Neural progenitor cell (in vitro differentiated cells): ENCODE measurements around the gene RREB1. TPM values are rescaled to one million over a fixed set of nuclear protein-coding genes. Genes with fewer than 3 reads are reported as not detected.

ENCODE experiments used
- DNase-seq: peaks from one replicate; pipeline ENCODE4 v3.0.0-alpha.2; 2016; ENCODE audit warnings: low spot score
- H2AFZ ChIP-seq: fragments of 200-600 bp; sonication (generic); replicated peaks from 2 replicates; pipeline ENCODE4 v1.6.1; 2016; ENCODE audit warnings: antibody characterized with exemption
- H3F3A ChIP-seq: fragments of 200-600 bp; sonication (generic); 2 replicates; pipeline ENCODE4 v1.6.1; 2016; ENCODE audit warnings: antibody characterized with exemption, low read depth
- H3K27ac ChIP-seq: fragments of 200-600 bp; sonication (generic); 2 replicates; pipeline ENCODE4 v1.5.1; 2016; ENCODE audit warnings: mild to moderate bottlenecking
- H3K27me3 ChIP-seq: fragments of 200-600 bp; sonication (generic); 2 replicates; pipeline ENCODE4 v1.6.1; 2016; ENCODE audit warnings: mild to moderate bottlenecking, moderate library complexity
- H3K36me3 ChIP-seq: fragments of 200-600 bp; sonication (generic); 2 replicates; pipeline ENCODE4 v1.5.1; 2016
- H3K4me1 ChIP-seq: fragments of 200-600 bp; sonication (generic); 2 replicates; pipeline ENCODE4 v1.6.1; 2016; ENCODE audit warnings: mixed run types
- H3K4me2 ChIP-seq: fragments of 200-600 bp; sonication (generic); 2 replicates; pipeline ENCODE4 v1.6.1; 2016
- H3K4me3 ChIP-seq: fragments of 200-600 bp; sonication (generic); 2 replicates; pipeline ENCODE4 v1.5.1; 2016
- H3K79me2 ChIP-seq: fragments of 200-600 bp; sonication (generic); 2 replicates; pipeline ENCODE4 v1.6.1; 2016; ENCODE audit warnings: low read depth
- H3K9ac ChIP-seq: fragments of 200-600 bp; sonication (generic); 2 replicates; pipeline ENCODE4 v1.6.1; 2016
- H3K9me3 ChIP-seq: fragments of 200-600 bp; sonication (generic); 2 replicates; pipeline ENCODE4 v1.5.1; 2016; ENCODE audit warnings: low read depth
- H4K20me1 ChIP-seq: fragments of 200-600 bp; sonication (generic); 2 replicates; pipeline ENCODE4 v1.6.1; 2016; ENCODE audit warnings: low read depth
- H3K27ac Mint-ChIP-seq: 3 replicates; pipeline ENCODE4 v1.8.0; 2021; ENCODE audit warnings: mixed read lengths
- H3K27me3 Mint-ChIP-seq: 2 replicates; pipeline ENCODE4 v1.8.0; 2022; ENCODE audit warnings: low read depth, mild to moderate bottlenecking, inconsistent platforms, moderate library complexity, mixed read lengths; ENCODE audit not compliant: insufficient read depth
- H3K36me3 Mint-ChIP-seq: 3 replicates; pipeline ENCODE4 v1.8.0; 2021; ENCODE audit warnings: mixed read lengths
- H3K4me1 Mint-ChIP-seq: 3 replicates; pipeline ENCODE4 v1.8.0; 2021; ENCODE audit warnings: mixed read lengths
- H3K4me3 Mint-ChIP-seq: 3 replicates; pipeline ENCODE4 v1.8.0; 2021; ENCODE audit warnings: mild to moderate bottlenecking, moderate library complexity, mixed read lengths
- H3K9me3 Mint-ChIP-seq: 3 replicates; pipeline ENCODE4 v1.8.0; 2020; ENCODE audit warnings: mixed read lengths
- EZH2 ChIP-seq: fragments of 200-600 bp; sonication (generic); IDR thresholded peaks from 2 replicates; pipeline ENCODE4 v1.6.1; 2017; ENCODE audit warnings: antibody characterized with exemption, mild to moderate bottlenecking, moderate library complexity
- EZH2phosphoT487 ChIP-seq: fragments of 200-600 bp; sonication (generic); IDR thresholded peaks from 2 replicates; pipeline ENCODE4 v1.6.1; 2017; ENCODE audit warnings: antibody characterized with exemption
- total RNA-seq: library from RNA; depleted of rRNA; stranded (reverse); fragments of >200 nt; gene quantifications from 2 replicates; pipeline ENCODE4 v1.2.3, GENCODE V29; 2015; ENCODE audit warnings: low replicate concordance
- TF ChIP-seq, protein P1 (sequence below): fragments of 200-600 bp; sonication (generic); IDR thresholded peaks from 2 replicates; pipeline ENCODE4 v1.5.1; 2017; ENCODE audit warnings: antibody characterized with exemption, mild to moderate bottlenecking

The RREB1 gene
- total RNA-seq, 1 donor from 2014 or later, result 12.1 TPM

DNA sequence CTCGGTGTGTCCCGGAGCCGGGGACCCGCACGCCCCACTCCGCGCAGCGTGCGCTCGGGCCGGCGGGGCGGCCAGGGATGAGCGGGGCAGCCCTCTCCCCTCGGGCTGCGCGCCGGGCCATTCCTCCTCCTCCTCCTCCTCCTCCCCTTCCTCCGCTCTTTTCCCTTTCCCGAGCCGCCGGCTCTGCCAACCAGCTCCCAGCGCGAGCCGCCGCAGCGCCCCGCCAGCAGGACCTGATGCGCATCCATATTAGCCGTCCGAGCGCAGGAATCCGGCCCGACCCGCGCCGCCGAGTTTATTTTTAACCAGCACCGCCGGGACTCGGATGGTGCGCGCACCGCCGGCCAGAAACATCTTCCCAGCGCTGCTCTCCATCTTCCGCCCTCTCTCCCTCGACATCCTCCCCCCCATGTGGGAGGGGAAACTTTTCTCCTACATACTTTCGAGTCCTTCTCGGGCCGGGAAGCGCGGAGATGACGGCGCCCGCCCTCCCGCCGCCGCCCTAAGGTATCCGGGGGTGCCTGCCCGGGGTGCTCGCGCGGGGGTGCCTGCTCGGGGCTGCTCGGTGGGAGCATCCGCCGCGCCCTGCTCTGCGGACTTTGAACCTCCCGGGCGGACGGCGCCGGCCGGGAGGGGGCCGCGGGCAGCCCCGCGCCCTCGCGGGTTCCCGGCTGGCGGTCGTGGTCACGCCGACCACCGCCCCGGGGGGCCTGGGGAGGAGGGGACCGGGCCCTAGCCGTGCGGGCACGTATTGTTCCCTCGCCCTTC lies 619 bp downstream of the RREB1 start:
- H4K20me1 ChIP-seq, result peaks cover 43% of the 10 kb centered on the region
- H3K79me2 ChIP-seq, result peaks cover 42% of the 10 kb centered on the region
- H3K27ac ChIP-seq, result no peak overlapping the region
- no peak overlapping the region for H3K9ac ChIP-seq
- no peaks in the 10 kb centered on the region for H3K9me3 ChIP-seq
- no peaks in the 10 kb centered on the region for H3K36me3 ChIP-seq
- peaks cover 64% of the 10 kb centered on the region for H3K27me3 ChIP-seq
- Mint-ChIP-seq H3K4me1 (peaks cover 46% of the 10 kb centered on the region), H3K27me3 (peaks cover 3% of the 10 kb centered on the region), H3K9me3 (no peaks in the 10 kb centered on the region), H3K27ac (no peak overlapping the region), H3K4me3 (peak overlapping the region; percentile 94), H3K36me3 (no peaks in the 10 kb centered on the region)
- H2AFZ ChIP-seq, result peak overlapping the region; percentile 95
- TF ChIP-seq EZH2 (no peak), EZH2phosphoT487 (peak; percentile 12)
- H3K4me1 ChIP-seq, result peaks cover 22% of the 10 kb centered on the region
- peak overlapping the region; percentile 95 for H3K4me2 ChIP-seq
- H3F3A ChIP-seq, result peaks cover 33% of the 10 kb centered on the region
- peak; percentile 77 for DNase-seq
- H3K4me3 ChIP-seq, result peak overlapping the region; percentile 84

DNA sequence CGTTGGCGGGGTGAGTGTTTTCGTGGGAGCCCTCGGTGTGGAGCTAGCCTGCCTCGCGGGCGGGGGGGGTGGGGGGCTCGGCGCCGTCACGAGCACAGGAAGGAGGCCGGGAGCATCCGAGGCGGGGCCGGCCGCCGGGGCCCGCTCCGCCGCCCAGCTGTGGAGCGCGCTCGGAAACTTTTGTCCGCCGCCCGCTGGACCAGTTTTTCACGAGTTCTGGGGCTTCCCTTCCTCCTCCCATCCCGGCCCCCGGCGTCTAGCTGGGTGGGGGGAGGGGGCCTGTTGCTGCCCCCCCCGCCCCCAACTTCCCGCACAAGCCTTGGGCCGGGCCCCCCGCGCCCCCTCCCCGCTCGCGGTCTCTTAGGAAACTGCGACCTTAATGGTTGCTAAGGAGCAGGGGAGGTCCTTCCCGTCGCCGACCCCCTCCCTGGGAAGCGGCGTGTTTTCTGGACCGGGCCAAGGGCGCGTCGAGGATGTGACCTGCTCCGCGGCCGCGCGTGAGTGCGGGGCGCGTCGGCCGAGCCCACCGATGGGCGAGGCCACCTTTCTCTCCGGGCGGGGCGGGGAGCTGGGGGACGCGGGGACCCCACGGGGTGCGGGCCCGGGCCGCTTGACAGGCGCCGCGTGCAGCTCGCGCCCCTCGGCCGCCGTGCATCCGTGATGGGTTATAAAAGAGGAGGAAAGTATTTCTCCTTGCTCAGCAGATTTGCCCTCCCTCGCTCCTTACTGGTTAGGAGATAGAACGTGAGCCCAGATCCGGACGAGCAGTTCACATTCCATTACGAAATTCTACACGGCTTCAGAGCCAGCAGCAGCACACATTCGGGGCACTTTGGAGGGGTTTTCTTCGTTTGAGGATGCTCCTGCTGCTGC lies 1.4 kb downstream of the RREB1 start:
- no peak overlapping the region for H3K9ac ChIP-seq

DNA sequence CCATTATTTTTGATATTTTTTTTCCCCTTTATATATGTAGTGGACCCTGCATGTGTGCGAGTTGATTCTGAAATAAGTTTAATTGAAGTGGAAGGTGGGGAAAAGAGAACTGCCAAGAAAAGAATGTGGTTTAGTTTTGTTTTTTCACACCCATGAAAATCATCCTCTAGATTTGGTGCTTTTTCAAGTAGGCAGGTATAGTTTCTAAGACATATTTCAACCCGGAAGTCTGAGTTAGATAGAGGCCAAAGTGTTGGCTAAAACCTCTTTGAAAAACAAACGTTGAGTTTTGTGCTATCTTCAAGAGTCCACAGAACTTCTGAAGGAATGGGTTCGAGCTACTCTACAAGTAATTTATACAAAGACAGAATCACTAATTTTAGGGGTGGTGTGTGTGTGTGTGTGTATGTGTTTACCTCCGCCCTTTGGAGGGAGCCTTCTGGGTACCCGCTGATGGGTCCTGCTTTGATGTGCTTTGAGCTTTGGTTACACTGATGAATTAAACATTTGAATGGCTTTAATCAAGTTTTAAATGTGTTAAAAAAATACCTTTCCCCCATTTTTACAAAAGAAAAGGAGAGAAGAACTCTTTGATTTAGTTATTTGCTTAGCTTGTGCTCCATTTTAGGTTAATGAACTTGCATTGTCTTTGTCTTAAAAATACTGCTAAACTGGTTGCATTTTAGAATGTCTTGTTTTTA lies 2.5 kb downstream of the RREB1 start:
- Mint-ChIP-seq H3K27me3 (peaks cover 3% of the 10 kb centered on the region), H3K4me1 (peaks cover 50% of the 10 kb centered on the region), H3K36me3 (no peaks in the 10 kb centered on the region), H3K4me3 (peak overlapping the region; percentile 89), H3K27ac (no peak overlapping the region), H3K9me3 (no peaks in the 10 kb centered on the region)
- Histone ChIP-seq H3K27me3 (peaks cover 80% of the 10 kb centered on the region), H3K9ac (no peak overlapping the region), H3K4me2 (peak overlapping the region; percentile 95), H3K4me1 (peaks cover 23% of the 10 kb centered on the region), H2AFZ (no peak overlapping the region), H3F3A (peaks cover 33% of the 10 kb centered on the region), H3K27ac (no peak overlapping the region), H4K20me1 (peaks cover 62% of the 10 kb centered on the region), H3K79me2 (peaks cover 57% of the 10 kb centered on the region), H3K4me3 (peak overlapping the region; percentile 84), H3K36me3 (no peaks in the 10 kb centered on the region), H3K9me3 (no peaks in the 10 kb centered on the region)
- DNase-seq, result no peak
- no peak for TF ChIP-seq EZH2phosphoT487
- TF ChIP-seq EZH2, result no peak
- TF ChIP-seq, protein P1, sequence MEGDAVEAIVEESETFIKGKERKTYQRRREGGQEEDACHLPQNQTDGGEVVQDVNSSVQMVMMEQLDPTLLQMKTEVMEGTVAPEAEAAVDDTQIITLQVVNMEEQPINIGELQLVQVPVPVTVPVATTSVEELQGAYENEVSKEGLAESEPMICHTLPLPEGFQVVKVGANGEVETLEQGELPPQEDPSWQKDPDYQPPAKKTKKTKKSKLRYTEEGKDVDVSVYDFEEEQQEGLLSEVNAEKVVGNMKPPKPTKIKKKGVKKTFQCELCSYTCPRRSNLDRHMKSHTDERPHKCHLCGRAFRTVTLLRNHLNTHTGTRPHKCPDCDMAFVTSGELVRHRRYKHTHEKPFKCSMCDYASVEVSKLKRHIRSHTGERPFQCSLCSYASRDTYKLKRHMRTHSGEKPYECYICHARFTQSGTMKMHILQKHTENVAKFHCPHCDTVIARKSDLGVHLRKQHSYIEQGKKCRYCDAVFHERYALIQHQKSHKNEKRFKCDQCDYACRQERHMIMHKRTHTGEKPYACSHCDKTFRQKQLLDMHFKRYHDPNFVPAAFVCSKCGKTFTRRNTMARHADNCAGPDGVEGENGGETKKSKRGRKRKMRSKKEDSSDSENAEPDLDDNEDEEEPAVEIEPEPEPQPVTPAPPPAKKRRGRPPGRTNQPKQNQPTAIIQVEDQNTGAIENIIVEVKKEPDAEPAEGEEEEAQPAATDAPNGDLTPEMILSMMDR, result no peak

More for the DNA sequence above, 1.4 kb downstream of the RREB1 start:
- Mint-ChIP-seq H3K27me3 (peaks cover 3% of the 10 kb centered on the region), H3K4me1 (peaks cover 47% of the 10 kb centered on the region), H3K27ac (no peak overlapping the region), H3K36me3 (no peaks in the 10 kb centered on the region), H3K4me3 (peak overlapping the region; percentile 89), H3K9me3 (no peaks in the 10 kb centered on the region)
- DNase-seq, result peak; percentile 59
- Histone ChIP-seq H2AFZ (peak overlapping the region; percentile 95), H3K79me2 (peaks cover 50% of the 10 kb centered on the region), H3K27me3 (peaks cover 72% of the 10 kb centered on the region), H3K4me2 (peak overlapping the region; percentile 95), H4K20me1 (peaks cover 52% of the 10 kb centered on the region), H3F3A (peaks cover 33% of the 10 kb centered on the region), H3K4me3 (peak overlapping the region; percentile 84), H3K27ac (no peak overlapping the region), H3K9me3 (no peaks in the 10 kb centered on the region), H3K36me3 (no peaks in the 10 kb centered on the region), H3K4me1 (peaks cover 23% of the 10 kb centered on the region)
- TF ChIP-seq EZH2phosphoT487 (no peak), EZH2 (no peak)
- TF ChIP-seq, protein P1, result no peak
